Retinal pigment epithelial cell (primary cell): Measurements from ENCODE around the gene CCDC59.

Experiments
- DNase-seq: peaks from one replicate; pipeline ENCODE4 v3.0.0-alpha.2; 2010; ENCODE audit warnings: low read depth
- H3K4me3 ChIP-seq: 2 replicates; pipeline ENCODE4 v1.5.1; 2011; ENCODE audit warnings: mild to moderate bottlenecking, low read length, control low read depth, moderate library complexity
- CTCF ChIP-seq: conservative IDR thresholded peaks from 2 replicates; pipeline ENCODE4 v1.5.1; 2011; ENCODE audit warnings: low read depth, low read length, control low read depth, inconsistent platforms

The CCDC59 gene

GRCh38 chr12:82319276-82319675 lies 38.9 kb downstream of the CCDC59 start:
- peak; percentile 52 for DNase-seq
- no peak overlapping the region for H3K4me3 ChIP-seq
- TF ChIP-seq CTCF: no peak

- no peak for DNase-seq
- no peak overlapping the region for H3K4me3 ChIP-seq
- no peak for TF ChIP-seq CTCF
These were observed 43.7 kb downstream of the CCDC59 start for GRCh38 chr12:82314406-82314892.
